Activated CD4-positive, alpha-beta T cell treated with anti-CD3 and anti-CD28 coated beads for 36 hours (primary cell): ENCODE data around the gene IPP. TPM values are rescaled to one million over a fixed set of nuclear protein-coding genes. Genes with fewer than 3 reads are reported as not detected.
A peak's percentile ranks its signal among the peaks of the same experiment; 100 is the strongest.
"Not testable (repeated sequence)": the region's sequence is repeated elsewhere in the genome, so short reads cannot be mapped to it uniquely, and the experiment has no call there.

Experiments used
- ATAC-seq: fragments of 200-7000 bp; cut with Tn5 transposase; one replicate; pipeline ENCODE4 v1.10.0; 2021; ENCODE audit warnings: mild to moderate bottlenecking, moderate library complexity
- CTCF ChIA-PET: fragments of 350-600 bp; sonication (Branson Sonifier 250); formaldehyde crosslinking; loops from one replicate; lab custom pipeline; 2021; ENCODE audit warnings: antibody characterized with exemption; lab: Charles Lee
- POLR2A ChIA-PET: fragments of 350-600 bp; sonication (Branson Sonifier 250); formaldehyde crosslinking; loops from one replicate; lab custom pipeline; 2021; ENCODE audit warnings: antibody characterized with exemption, inconsistent platforms; lab: Charles Lee
- DNase-seq: peaks from one replicate; pipeline ENCODE4 v3.0.0-alpha.2; 2020
- H3K27ac Mint-ChIP-seq: one replicate; pipeline ENCODE4 v1.8.0; 2021; ENCODE audit warnings: mixed read lengths
- H3K27me3 Mint-ChIP-seq: one replicate; pipeline ENCODE4 v1.8.0; 2021; ENCODE audit warnings: mixed read lengths
- H3K36me3 Mint-ChIP-seq: one replicate; pipeline ENCODE4 v1.8.0; 2021; ENCODE audit warnings: low read depth, mixed read lengths
- H3K4me1 Mint-ChIP-seq: one replicate; pipeline ENCODE4 v1.8.0; 2021; ENCODE audit warnings: mixed read lengths
- H3K4me3 Mint-ChIP-seq: one replicate; pipeline ENCODE4 v1.8.0; 2021; ENCODE audit warnings: mild to moderate bottlenecking, moderate library complexity, mixed read lengths
- H3K9me3 Mint-ChIP-seq: one replicate; pipeline ENCODE4 v1.8.0; 2021; ENCODE audit warnings: low read depth, mixed read lengths
- intact Hi-C, 2 experiments: fragments of 100-400 bp; cut with DNase I in 1 of 2; cut with micrococcal nuclease in 1 of 2; formaldehyde crosslinking; loops; one replicate each; pipeline versions ENCODE4 v1.14.2 to v1.15.1; 2022 to 2024; cut with DNase I, micrococcal nuclease
- total RNA-seq, 2 experiments: library from RNA; stranded (reverse); gene quantifications; one replicate each; pipeline ENCODE4 v1.2.3, GENCODE V29; 2021

Gene IPP
- total RNA-seq, 2 experiments from 2014 or later, result 11.6 to 21.8 TPM

GRCh38 chr1:45679123-45679522, 71.3 kb downstream of the IPP start:
- no peak overlapping the region for H3K27ac Mint-ChIP-seq
- ATAC-seq, result no peak
- H3K27me3 Mint-ChIP-seq, result no peaks in the 10 kb centered on the region
- ChIA-PET CTCF (no interaction called here), POLR2A (no interaction called here)
- DNase-seq, result no peak
- intact Hi-C loops, result no loop called here
- no peak overlapping the region for H3K4me3 Mint-ChIP-seq
- H3K4me1 Mint-ChIP-seq, result peaks cover 78% of the 10 kb centered on the region
- H3K9me3 Mint-ChIP-seq, result no peaks in the 10 kb centered on the region
- peaks cover 1% of the 10 kb centered on the region for H3K36me3 Mint-ChIP-seq

GRCh38 chr1:45678489-45678888, 72.0 kb downstream of the IPP start:
- H3K27me3 Mint-ChIP-seq, result no peaks in the 10 kb centered on the region
- DNase-seq, result no peak
- no peaks in the 10 kb centered on the region for H3K9me3 Mint-ChIP-seq
- ChIA-PET CTCF (interaction anchor here (1.2 to 2.0 kb wide), 2 partner anchors 7 to 318 kb away, joined by 3 to 10 read pairs; partner anchors contain the start of gene GPBP1L1), POLR2A (interaction anchor here (0.6 kb wide), 1 partner anchor 431 kb away, joined by 9 read pairs; no protein-coding TSS in a partner anchor)
- intact Hi-C loops, result no loop called here
- no peak overlapping the region for H3K4me3 Mint-ChIP-seq
- H3K4me1 Mint-ChIP-seq, result peaks cover 79% of the 10 kb centered on the region
- no peak overlapping the region for H3K27ac Mint-ChIP-seq
- no peak for ATAC-seq
- H3K36me3 Mint-ChIP-seq, result peaks cover 6% of the 10 kb centered on the region

GRCh38 chr1:45677751-45678245, 72.7 kb downstream of the IPP start:
- Mint-ChIP-seq H3K27me3 (no peaks in the 10 kb centered on the region), H3K9me3 (no peaks in the 10 kb centered on the region), H3K4me3 (no peak overlapping the region), H3K36me3 (peaks cover 6% of the 10 kb centered on the region), H3K4me1 (peaks cover 84% of the 10 kb centered on the region), H3K27ac (no peak overlapping the region)
- intact Hi-C loops, result no loop called here
- CTCF ChIA-PET, result interaction anchor here (0.6 to 2.0 kb wide), 3 partner anchors 8 to 318 kb away, joined by 3 to 10 read pairs (median 3); partner anchors contain the start of gene GPBP1L1
- DNase-seq (no peak), ATAC-seq (peak; percentile 30)
- POLR2A ChIA-PET, result no interaction called here

- ATAC-seq, H3K27me3 Mint-ChIP-seq, H3K9me3 Mint-ChIP-seq, intact Hi-C loops, H3K27ac Mint-ChIP-seq, DNase-seq, H3K36me3 Mint-ChIP-seq, POLR2A ChIA-PET, H3K4me3 Mint-ChIP-seq: not testable (repeated sequence)
- CTCF ChIA-PET, result interaction anchor here (0.6 to 2.0 kb wide), 3 partner anchors 9 to 975 kb away, joined by 4 to 10 read pairs (median 4); partner anchors contain the start of genes CCDC163 and GPBP1L1
- H3K4me1 Mint-ChIP-seq, result peaks cover 77% of the 10 kb centered on the region
Measured at GRCh38 chr1:45676553-45676952, 73.9 kb downstream of the IPP start.

- intact Hi-C loops, result no loop called here
- no peaks in the 10 kb centered on the region for H3K9me3 Mint-ChIP-seq
- peaks cover 67% of the 10 kb centered on the region for H3K4me1 Mint-ChIP-seq
- ChIA-PET CTCF (interaction anchor here (1.3 kb wide), 1 partner anchor 12 kb away, joined by 4 read pairs; the partner anchor contains the start of gene GPBP1L1), POLR2A (no interaction called here)
- H3K27me3 Mint-ChIP-seq, result no peaks in the 10 kb centered on the region
- ATAC-seq (no peak), DNase-seq (no peak)
- no peak overlapping the region for H3K4me3 Mint-ChIP-seq
- H3K36me3 Mint-ChIP-seq, result peaks cover 9% of the 10 kb centered on the region
- H3K27ac Mint-ChIP-seq, result no peak overlapping the region
Measured at GRCh38 chr1:45674478-45674877, 76.0 kb downstream of the IPP start.

- H3K4me1 Mint-ChIP-seq, result peaks cover 67% of the 10 kb centered on the region
Measured at GRCh38 chr1:45673956-45674355, 76.5 kb downstream of the IPP start.

GRCh38 chr1:45669859-45670655, 80.4 kb downstream of the IPP start:
- no peak for DNase-seq
- ChIA-PET CTCF (interaction anchor here (0.5 to 2.7 kb wide), 2 partner anchors 15 to 371 kb away, joined by 3 to 8 read pairs; no protein-coding TSS in a partner anchor), POLR2A (no interaction called here)
- H3K36me3 Mint-ChIP-seq, result peaks cover 14% of the 10 kb centered on the region
- H3K4me3 Mint-ChIP-seq, result no peak overlapping the region
- H3K9me3 Mint-ChIP-seq, result no peaks in the 10 kb centered on the region
- ATAC-seq, result no peak
- peaks cover 57% of the 10 kb centered on the region for H3K4me1 Mint-ChIP-seq
- no peak overlapping the region for H3K27ac Mint-ChIP-seq
- no peaks in the 10 kb centered on the region for H3K27me3 Mint-ChIP-seq
- intact Hi-C loops, result no loop called here

More at GRCh38 chr1:45673956-45674355, 76.5 kb downstream of the IPP start:
- DNase-seq (no peak), ATAC-seq (no peak)
- no peak overlapping the region for H3K4me3 Mint-ChIP-seq
- intact Hi-C loops, result no loop called here
- H3K9me3 Mint-ChIP-seq, result no peaks in the 10 kb centered on the region
- H3K27me3 Mint-ChIP-seq, result no peaks in the 10 kb centered on the region
- no peak overlapping the region for H3K27ac Mint-ChIP-seq
- CTCF ChIA-PET, result interaction anchor here (1.3 kb wide), 1 partner anchor 12 kb away, joined by 4 read pairs; the partner anchor contains the start of gene GPBP1L1
- H3K36me3 Mint-ChIP-seq, result peaks cover 9% of the 10 kb centered on the region
- POLR2A ChIA-PET, result interaction anchor here (0.8 to 1.2 kb wide), 2 partner anchors 12 to 16 kb away, joined by 3 to 4 read pairs; partner anchors contain the start of gene GPBP1L1

GRCh38 chr1:45669379-45669778, 81.1 kb downstream of the IPP start:
- ChIA-PET CTCF (no interaction called here), POLR2A (no interaction called here)
- H3K4me3 Mint-ChIP-seq, result no peak overlapping the region

GRCh38 chr1:45668526-45668925, 81.9 kb downstream of the IPP start:
- H3K4me3 Mint-ChIP-seq, result no peak overlapping the region
- H3K9me3 Mint-ChIP-seq, result no peaks in the 10 kb centered on the region
- H3K4me1 Mint-ChIP-seq, result peaks cover 49% of the 10 kb centered on the region
- DNase-seq, result no peak
- POLR2A ChIA-PET, result interaction anchor here (0.6 kb wide), 1 partner anchor 186 kb away, joined by 4 read pairs; no protein-coding TSS in a partner anchor
- H3K27me3 Mint-ChIP-seq, result no peaks in the 10 kb centered on the region
- no peak for ATAC-seq
- CTCF ChIA-PET, result no interaction called here
- no peak overlapping the region for H3K27ac Mint-ChIP-seq
- intact Hi-C loops, result no loop called here
- H3K36me3 Mint-ChIP-seq, result peaks cover 10% of the 10 kb centered on the region

More at GRCh38 chr1:45669379-45669778, 81.1 kb downstream of the IPP start:
- ATAC-seq (no peak), DNase-seq (no peak)
- intact Hi-C loops, result no loop called here
- Mint-ChIP-seq H3K36me3 (peaks cover 15% of the 10 kb centered on the region), H3K9me3 (no peaks in the 10 kb centered on the region), H3K4me1 (peaks cover 55% of the 10 kb centered on the region), H3K27me3 (no peaks in the 10 kb centered on the region), H3K27ac (no peak overlapping the region)

- no peak for DNase-seq
- POLR2A ChIA-PET, result no interaction called here
- H3K4me3 Mint-ChIP-seq, result no peak overlapping the region
- ATAC-seq, result no peak
- no peaks in the 10 kb centered on the region for H3K27me3 Mint-ChIP-seq
- intact Hi-C loops, result no loop called here
- peaks cover 48% of the 10 kb centered on the region for H3K4me1 Mint-ChIP-seq
- no peaks in the 10 kb centered on the region for H3K9me3 Mint-ChIP-seq
- CTCF ChIA-PET, result interaction anchor here (1.0 kb wide), 1 partner anchor 10 kb away, joined by 3 read pairs; no protein-coding TSS in a partner anchor
- H3K27ac Mint-ChIP-seq, result no peak overlapping the region
- H3K36me3 Mint-ChIP-seq, result peaks cover 12% of the 10 kb centered on the region
Measured at GRCh38 chr1:45667321-45668111, 82.9 kb downstream of the IPP start.

- no peaks in the 10 kb centered on the region for H3K27me3 Mint-ChIP-seq
- intact Hi-C loops, result no loop called here
- H3K27ac Mint-ChIP-seq, result no peak overlapping the region
- POLR2A ChIA-PET, result no interaction called here
- CTCF ChIA-PET, result interaction anchor here (1.0 kb wide), 1 partner anchor 10 kb away, joined by 3 read pairs; no protein-coding TSS in a partner anchor
- DNase-seq, result no peak
- no peak for ATAC-seq
- peaks cover 12% of the 10 kb centered on the region for H3K36me3 Mint-ChIP-seq
- no peak overlapping the region for H3K4me3 Mint-ChIP-seq
- no peaks in the 10 kb centered on the region for H3K9me3 Mint-ChIP-seq
- peaks cover 48% of the 10 kb centered on the region for H3K4me1 Mint-ChIP-seq
Measured at GRCh38 chr1:45666836-45667235, 83.6 kb downstream of the IPP start.
